Muscle of arm (tissue), 12 donors: ENCODE measurements around the gene F8. TPM values are rescaled to one million over a fixed set of nuclear protein-coding genes. Genes with fewer than 3 reads are reported as not detected.
"Not testable (repeated sequence)": the region's sequence is repeated elsewhere in the genome, so short reads cannot be mapped to it uniquely, and the experiment has no call there.

Experiments used
- DNase-seq: peaks from one replicate; pipeline ENCODE4 v3.0.0-alpha.2; 2013
- polyA plus RNA-seq, 12 donors: library from polyadenylated mRNA; unstranded; fragments of 120-200 nt; gene quantifications; one replicate each; pipeline ENCODE4 v1.2.1, GENCODE V29; 2013; ENCODE audit not compliant: insufficient read length in 12 of 12

F8 gene
- polyA plus RNA-seq, 12 donors, result 1.8 to 8.4 (median 5.4) TPM; not detected in 1

DNA sequence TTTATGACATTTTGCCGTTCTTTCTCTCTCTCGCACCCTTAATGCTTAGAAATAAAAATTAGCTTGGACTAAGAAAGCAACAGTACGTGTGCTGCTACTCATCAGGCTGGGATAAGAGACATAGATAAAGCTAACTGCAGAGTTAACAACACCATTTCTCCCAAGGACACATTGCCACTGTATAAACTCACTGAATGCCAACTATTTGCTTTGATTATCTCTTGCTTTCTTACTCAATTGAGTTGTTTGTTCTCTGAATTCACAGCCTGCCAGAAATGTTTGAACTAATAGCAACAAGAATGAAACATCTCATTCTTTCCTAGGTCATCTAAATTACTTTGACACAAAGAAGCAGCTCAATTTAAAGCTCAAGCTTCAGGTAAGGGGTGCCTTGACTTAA lies 34.6 kb downstream of the F8 start:
- no peak for DNase-seq

DNA sequence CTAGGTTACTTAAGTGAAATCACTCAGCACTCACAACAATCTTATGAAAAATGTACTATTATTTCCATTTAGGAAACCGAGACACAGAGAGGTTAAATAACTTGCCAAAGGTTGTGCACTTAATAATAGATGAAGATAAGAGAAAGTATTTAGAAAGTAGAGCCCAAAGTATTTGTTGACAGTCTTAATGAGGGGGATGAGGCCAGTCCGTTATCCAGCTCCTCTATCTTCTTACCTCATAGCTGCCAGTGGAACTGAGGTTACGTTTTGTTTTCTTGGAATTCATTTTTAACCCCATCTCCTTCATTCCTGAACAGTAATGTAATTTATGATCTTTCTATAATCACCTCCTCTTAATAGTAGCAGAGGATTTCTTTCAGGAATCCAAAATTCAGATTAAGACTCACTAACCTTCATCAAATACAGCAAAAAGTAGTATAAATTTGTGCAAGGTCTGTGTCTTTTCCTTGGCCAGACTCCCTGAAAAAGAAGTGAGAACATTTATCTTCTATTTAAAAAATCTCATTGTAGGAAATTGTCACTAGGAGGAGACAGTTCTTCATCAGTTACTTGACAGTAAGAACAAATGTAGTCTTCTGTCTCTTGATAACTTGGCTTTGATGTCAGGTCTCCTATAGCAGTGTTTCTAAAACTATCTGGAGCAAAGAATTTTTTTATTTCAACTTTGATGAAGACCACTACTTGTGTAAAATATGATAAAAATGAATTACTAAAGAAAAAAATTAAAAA lies 35.5 kb downstream of the F8 start:
- DNase-seq, result no peak

DNA sequence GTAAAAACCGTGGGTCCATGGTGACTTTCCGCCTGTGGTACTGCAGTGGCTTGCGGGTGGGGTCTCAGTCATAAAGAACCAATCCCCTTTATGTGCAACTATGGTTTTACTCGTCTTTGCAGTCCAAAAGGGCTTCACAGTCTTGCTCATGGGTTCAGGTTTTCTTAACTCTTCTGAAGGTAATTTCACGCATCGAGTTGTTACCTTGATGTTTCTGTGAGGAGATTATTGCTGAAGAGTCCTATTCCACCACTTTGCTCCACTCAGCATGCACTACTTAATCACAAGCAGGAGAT lies 41.5 kb downstream of the F8 start:
- DNase-seq, result no peak

DNA sequence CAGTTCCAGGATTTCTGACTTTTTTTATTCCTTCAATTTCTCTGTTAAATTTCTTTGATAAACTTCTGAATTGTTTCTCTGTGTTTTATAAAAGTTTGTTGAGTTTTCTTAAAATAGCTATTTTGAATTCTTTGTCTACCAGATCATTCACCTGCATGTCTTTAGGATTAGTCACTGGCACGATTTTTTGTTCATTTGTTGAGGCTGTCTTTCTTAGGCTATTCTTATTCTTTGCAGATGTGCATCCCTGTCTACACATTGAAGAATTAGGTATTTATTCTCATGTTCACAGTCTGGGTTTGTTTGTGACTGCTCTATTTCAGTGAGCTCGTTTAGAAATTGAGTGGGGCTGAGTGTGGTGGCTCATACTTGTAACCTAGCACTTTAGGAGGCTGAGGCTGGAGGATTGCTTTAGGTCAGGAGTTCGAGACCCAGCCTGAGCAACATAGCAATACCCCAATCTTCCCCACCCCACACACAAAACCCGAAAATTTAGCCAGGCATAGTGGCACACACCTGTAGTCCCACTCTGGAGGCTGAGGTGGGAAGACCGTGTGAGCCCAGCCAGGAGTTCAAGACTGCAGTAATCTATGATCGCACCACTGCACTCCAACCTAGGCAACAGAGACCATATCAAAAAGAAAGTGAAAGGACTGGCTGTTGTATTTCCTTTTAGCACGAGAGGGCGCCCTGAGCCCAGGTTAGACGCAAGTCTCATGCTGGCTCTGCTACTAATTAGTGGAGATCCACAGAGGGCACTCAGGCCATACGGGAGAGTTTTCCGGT lies 42.0 kb downstream of the F8 start:
- peak; percentile 53 for DNase-seq

DNA sequence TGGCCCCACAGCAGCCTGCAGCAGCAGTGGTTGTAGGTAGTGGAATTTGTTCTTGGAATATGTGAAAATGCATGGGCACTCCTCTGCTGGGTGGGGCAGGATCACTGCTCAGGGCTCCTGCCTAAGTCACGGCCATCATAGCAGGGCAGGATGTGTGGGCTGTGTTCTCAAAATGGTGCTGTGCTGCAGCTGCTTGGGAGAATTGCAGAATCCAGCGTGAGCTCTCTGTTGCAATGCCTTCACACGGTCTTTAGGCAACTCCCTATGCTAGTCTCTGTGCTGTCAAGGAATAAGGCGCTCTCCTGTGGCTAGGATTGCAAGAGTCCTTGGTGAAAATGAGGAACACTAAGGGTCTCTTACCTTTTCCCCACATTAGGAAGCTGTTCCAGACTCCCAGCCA lies 42.9 kb downstream of the F8 start:
- no peak for DNase-seq

DNA sequence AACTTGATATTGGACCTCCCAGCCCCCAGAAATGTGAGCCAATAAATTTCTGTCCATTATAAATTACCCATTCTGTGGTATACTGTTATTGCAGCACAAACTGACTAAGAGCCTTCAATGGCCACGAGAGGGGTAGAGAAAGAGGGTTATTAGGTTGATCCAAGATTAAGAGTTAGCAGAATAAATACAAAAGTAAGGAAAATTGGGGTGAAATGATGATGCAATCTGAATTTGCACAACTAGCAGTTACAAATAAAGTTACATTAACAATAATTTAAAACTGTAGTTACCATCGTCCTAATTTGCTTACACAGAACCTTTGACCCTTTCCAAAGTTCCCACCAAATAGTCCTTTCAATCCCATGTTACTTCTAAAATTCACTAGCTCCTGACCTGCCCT lies 54.2 kb downstream of the F8 start:
- DNase-seq, result no peak

DNA sequence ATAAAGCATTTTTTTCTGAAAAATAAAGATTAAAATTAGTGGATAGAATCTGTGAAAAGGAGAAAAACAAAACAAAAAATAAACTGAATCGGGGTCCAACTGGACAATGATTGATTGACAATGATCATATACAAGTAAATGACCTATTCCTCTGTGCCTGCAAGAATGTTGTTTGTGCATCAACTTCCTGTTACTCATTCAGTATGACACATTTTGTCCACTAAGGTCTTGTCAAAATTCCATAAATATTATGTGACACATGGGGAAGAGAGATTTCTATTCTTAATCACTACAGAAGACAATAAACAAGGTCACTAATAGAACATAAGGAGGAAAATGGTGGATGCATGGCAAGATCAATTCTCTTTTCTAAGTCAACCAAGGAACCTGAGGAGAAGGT lies 54.9 kb downstream of the F8 start:
- no peak for DNase-seq

DNA sequence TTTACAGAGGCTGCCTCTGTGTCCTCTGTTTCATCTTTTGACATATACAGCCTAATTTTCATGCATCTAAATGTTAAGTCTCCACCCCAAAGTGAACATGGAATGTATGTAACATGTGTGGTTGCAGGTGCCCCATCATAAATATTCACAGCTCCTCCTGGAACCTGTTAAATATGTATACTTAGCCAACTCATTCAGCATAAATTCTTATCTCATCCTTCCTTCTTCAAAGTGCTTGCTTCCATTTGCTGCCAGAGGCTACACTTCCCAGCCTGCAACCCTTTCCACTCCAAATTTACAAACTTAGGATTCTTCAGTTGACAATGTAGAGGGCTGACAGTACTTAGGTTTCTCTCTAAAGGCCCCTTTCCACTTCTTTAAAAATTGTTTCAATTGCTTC lies 60.6 kb downstream of the F8 start:
- no peak for DNase-seq

DNA sequence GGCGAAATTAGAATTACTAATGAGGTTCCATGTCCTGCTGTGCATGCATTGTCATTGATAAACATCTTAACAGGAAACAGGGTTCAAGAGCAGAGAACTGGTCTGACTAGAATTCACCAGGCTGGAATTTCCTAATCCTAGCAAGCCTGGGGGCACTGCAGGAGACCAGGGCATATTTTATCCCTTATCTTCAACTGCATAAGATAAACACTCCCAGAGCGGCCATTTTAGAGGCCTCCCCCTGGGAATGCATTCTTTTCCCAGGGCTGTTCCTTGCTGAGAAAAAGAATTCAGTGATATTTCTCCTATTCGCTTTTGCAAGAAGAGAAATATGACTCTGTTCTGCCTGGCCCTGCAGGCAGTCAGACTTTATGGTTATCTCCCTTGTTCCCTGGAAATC lies 66.7 kb downstream of the F8 start:
- DNase-seq, result not testable (repeated sequence)

DNA sequence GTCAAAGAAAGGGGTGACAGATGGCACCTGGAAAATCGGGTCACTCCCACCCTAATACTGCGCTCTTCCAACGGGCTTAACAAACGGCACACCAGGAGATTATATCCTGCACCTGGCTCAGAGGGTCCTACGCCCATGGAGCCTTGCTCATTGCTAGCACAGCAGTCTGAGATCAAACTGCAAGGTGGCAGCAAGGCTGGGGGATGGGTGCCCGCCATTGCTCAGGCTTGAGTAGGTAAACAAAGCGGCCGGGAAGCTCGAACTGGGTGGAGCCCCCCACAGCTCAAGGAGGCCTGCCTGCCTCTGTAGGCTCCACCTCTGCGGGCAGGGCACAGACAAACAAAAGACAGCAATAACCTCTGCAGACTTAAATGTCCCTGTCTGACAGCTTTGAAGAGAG lies 83.3 kb downstream of the F8 start:
- not testable (repeated sequence) for DNase-seq

DNA sequence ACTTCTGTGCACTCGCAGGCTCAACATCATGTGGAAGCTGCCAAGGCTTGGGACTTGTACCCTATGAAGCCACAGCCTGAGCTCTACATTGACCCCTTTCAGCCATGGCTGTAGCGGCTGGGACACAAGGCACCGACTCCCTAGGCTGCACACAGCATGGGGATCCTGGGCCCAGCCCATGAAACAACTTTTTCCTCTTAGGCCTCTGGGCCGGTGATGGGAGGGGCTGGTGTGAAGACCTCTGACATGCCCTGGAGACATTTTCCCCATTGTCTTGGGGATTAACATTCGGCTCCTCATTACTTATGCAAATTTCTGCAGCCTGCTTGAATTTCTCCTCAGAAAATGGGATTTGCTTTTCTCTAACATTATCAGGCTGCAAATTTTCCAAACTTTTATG lies 97.8 kb downstream of the F8 start:
- DNase-seq, result not testable (repeated sequence)

DNA sequence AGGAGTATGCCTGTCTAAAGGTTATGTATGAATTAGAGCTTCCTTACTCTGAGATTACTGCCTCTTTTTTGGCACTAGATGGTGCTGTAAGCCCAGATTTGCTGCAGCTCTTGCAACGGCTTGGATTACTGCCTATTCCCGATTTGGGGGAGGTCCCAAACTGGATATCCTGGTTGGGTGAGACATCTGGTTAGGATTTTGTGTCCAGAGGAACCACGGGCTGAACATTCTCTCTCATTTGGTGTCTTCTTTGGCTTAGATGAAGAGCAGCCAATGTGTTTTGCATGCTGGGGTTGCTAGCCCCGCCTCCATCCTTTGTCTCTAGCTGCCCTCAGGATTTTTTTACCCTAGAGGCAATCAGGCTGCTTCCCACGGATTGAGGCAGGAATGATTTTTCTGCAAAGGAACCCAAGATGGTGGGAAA lies 104.5 kb downstream of the F8 start:
- DNase-seq, result peak; percentile 64

DNA sequence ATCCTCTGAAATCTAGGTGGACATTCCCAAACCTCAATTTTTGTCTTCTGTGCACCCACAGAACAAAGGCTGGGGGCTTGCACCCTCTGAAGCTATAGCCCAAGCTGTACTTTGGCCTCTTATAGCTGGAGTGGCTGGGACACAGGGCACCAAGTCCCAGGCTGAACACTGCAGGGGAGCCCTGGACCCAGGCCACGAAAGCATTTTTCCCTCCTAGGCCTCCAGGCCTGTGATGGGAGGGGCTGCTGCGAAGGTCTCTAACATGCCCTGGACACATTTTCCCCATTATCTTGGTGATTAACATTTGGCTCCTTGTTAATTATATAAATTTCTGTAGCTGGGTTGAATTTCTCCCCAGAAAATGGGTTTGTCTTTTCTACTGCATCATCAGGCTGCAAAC lies 108.5 kb downstream of the F8 start:
- no peak for DNase-seq

DNA sequence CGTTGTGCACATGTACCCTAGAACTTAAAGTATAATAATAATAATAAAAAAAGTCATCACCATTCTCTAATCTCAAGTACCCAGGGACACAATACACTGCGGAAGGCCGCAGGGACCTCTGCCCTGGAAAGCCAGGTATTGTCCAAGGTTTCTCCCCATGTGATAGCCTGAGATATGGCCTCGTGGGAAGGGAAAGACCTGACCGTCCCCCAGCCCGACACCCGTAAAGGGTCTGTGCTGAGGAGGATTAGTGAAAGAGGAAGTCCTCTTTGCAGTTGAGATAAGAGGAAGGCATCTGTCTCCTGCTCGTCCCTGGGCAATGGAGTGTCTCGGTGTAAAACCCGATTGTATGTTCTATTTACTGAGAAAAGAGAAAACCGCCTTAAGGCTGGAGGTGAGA lies 112.0 kb downstream of the F8 start:
- DNase-seq, result not testable (repeated sequence)

DNA sequence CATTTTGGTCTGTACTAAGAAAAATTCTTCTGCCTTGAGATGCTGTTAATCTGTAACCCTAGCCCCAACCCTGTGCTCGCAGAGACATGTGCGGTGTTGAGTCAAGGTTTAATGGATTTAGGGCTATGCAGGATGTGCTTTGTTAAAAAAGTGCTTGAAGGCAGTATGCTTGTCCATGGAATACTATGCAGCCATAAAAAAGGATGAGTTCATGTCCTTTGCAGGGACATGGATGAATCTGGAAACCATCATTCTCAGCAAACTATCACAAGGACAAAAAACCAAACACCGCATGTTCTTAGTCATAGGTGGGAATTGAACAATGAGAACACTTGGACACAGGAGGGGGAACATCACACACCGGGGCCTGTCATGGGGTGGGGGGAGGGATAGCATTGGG lies 112.5 kb downstream of the F8 start:
- DNase-seq, result not testable (repeated sequence)

DNA sequence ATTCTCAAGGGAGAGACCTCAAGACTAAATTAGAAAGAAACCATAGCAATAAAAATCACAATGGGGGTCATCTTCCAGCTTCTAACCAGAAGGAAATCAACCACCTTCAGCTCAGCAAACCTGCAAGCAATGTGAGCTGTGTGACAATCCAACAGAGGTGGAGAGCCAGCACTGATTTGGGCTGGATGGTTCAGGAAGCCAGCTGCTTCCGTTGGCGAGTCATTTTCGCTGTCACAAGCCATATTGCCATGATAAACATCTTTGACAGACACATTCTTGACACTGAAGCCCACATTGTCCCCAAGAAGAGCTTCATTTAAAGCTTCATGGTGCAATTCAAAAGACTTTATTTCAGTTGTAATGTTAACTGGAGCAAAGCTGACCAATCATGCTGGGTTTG lies 113.7 kb downstream of the F8 start:
- no peak for DNase-seq

DNA sequence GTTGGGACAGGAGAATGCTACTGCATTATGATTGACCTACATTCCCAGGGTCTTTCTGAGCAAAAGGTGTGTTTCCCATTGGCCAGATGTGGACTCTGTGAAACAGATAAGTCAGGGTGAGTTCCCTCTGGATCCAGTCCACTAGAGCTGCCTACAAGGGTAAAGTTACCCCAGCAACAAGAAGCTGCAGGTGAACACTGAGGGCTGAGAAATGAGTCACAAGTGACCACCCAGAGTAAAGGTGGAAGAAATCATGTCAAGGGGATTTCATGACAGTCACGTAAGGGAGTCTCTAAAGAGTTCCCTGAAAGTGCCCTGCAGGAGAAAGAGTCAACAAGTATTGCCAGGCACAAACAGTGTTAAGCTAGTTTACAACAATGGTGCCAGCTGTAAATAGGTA lies 120.1 kb downstream of the F8 start:
- no peak for DNase-seq

DNA sequence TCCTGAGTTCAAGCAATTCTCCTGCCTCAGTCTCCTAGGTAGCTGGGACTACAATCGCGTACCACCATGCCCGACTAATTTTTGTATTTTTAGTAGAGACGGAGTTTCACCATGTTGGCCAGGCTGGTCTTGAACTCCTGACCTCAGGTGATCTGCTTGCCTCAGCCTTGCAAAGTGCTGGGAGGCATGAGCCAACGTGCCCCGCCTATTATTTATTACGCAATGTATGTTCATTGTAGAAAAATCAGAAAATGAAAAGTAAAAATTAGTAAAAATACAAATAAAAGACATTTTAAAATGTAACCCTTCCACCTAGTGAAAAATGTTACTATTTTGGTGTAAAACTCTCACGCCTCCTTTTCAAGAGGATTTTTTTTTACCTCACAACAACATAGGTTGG lies 122.2 kb downstream of the F8 start:
- no peak for DNase-seq

DNA sequence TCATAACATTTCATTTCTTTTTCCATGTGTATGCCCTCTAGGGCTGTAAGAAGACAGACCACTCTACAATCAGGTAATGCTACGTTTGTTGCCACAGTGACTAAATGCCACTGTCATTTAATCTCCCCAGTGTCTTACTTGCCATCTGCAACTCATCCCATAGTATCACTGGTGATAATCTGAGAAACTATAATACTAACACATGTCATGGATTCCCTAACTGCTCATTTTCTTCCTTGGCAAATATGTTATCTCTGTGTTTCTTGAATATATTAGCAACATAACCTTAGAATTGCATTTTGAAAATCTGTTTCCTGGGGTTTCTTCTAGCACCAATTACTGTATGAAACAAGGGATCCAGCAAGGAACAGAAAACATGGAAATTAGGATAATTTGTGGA lies 130.2 kb downstream of the F8 start:
- no peak for DNase-seq

DNA sequence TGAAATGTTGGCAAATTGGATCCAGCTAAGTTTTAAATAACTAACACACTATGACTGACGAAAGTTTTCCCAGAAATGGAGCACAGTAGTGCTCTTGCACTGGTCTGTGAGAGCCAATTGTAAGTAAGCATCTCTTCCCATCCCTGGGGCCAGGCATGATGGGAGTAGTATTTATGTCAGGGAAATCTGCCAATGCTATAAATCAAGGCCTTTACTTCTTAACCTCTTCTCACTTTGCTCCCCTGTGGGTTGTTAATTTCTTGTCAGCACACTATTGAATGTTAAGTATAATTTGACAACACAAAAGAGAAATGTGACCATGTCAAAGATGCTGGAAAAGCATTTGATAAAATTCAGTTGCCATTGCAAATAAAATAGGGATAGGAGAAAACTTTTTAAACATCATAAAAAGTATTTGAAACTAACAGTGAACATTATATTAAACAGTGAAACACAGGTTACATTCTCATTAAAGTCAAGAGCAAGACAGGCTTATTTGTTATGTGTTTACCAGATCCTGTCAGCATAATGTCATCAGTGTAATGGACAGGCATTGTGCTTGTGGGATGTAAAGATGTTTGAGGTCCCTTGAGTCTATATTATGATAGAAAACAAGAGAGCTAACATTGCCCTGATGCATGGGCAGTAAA lies 131.4 kb downstream of the F8 start:
- no peak for DNase-seq

DNA sequence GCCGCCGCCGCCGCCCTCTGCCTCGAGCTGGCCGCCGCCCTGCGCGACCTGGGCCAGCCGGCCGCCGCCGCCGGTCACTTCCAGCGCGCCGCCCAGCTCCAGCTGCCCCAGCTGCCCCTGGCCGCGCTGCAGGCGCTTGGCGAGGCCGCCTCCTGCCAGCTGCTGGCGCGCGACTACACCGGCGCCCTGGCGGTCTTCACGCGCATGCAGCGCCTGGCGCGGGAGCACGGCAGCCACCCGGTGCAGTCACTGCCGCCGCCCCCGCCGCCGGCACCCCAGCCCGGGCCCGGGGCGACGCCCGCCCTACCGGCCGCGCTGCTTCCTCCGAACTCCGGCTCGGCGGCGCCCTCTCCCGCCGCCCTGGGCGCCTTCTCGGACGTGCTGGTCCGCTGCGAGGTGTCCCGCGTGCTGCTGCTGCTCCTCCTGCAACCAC lies 135.7 kb downstream of the F8 start:
- DNase-seq, result not testable (repeated sequence)

DNA sequence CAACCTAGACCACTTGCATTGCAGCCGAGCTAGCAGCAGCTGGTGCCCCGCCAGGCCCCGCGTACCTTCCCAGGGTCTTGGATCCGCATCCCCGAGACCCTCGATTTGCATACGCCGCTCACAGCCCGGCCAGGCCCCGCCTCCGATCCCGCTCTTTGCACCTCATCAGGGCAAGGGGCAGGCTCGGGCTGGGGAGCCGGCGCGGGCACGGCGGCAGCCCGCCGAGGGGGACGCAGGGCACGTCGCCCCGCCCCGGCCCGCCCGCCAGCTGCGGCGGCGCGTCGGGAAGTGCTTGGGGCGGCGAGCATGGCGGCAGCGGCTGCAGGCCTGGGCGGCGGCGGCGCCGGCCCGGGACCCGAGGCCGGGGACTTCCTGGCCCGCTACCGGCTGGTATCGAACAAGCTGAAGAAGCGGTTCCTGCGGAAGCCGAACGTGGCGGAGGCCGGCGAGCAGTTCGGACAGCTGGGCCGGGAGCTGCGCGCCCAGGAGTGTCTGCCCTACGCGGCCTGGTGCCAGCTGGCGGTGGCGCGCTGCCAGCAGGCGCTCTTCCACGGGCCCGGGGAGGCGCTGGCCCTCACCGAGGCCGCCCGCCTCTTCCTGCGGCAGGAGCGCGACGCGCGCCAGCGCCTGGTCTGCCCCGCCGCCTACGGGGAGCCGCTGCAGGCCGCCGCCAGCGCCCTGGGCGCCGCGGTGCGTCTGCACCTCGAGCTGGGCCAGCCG lies 136.3 kb downstream of the F8 start, which contains the start of gene F8A1:
TSS of gene F8A1 (plus strand) at position 287 of the 720 bp plus-strand sequence. CDS start at position 307, 20 bp downstream.
- DNase-seq, result not testable (repeated sequence)
